Measurements from ENCODE around the gene ADGRV1.

DNA sequence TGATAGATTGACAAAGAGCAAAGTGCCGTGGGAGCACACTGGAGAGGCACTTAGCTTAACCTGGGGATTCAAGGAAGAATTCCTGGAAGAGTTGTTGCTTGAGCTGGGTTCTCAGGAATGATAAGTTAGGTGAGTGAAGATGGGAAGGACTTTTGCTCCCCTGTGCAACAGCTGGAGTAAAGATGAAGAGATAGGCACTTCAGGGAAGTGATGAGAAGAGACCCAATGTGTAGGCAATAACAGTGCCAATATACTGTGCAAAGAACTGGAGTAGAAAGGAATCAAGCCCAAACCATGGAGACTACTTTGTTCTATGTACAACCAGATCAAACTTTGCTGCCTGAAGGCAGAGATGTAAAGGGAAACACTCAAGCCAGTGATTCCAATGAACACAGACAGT is 92.2 kb downstream of the ADGRV1 start:
- TF ChIP-seq, protein P1, sequence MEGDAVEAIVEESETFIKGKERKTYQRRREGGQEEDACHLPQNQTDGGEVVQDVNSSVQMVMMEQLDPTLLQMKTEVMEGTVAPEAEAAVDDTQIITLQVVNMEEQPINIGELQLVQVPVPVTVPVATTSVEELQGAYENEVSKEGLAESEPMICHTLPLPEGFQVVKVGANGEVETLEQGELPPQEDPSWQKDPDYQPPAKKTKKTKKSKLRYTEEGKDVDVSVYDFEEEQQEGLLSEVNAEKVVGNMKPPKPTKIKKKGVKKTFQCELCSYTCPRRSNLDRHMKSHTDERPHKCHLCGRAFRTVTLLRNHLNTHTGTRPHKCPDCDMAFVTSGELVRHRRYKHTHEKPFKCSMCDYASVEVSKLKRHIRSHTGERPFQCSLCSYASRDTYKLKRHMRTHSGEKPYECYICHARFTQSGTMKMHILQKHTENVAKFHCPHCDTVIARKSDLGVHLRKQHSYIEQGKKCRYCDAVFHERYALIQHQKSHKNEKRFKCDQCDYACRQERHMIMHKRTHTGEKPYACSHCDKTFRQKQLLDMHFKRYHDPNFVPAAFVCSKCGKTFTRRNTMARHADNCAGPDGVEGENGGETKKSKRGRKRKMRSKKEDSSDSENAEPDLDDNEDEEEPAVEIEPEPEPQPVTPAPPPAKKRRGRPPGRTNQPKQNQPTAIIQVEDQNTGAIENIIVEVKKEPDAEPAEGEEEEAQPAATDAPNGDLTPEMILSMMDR (IDR thresholded peaks at IDR 0.05) = no peak
- TF ChIP-seq RAD21 (conservative IDR thresholded peaks at IDR 0.05 in 1 of 2, IDR thresholded peaks at IDR 0.05 in 1 of 2) = no peak
- no peak for TF ChIP-seq EP300 (IDR thresholded peaks at IDR 0.05)
- TF ChIP-seq ESRRA (IDR thresholded peaks at IDR 0.05; ENCODE audit: borderline replicate concordance, low read length) = no peak
- no peak for TF ChIP-seq POLR2A (IDR thresholded peaks at IDR 0.05; ENCODE audit: low read length)
- no peak for TF ChIP-seq MAFK (IDR thresholded peaks at IDR 0.05; ENCODE audit: partially characterized antibody)
- no peak for TF ChIP-seq CEBPB (IDR thresholded peaks at IDR 0.05)
- TF ChIP-seq USF2 (IDR thresholded peaks at IDR 0.05) = no peak
- no peak for TF ChIP-seq JUNB (IDR thresholded peaks at IDR 0.05)
- no peak for TF ChIP-seq MYC (IDR thresholded peaks at IDR 0.05; ENCODE audit: borderline replicate concordance, low read length)
- no peak for TF ChIP-seq E2F6 (IDR thresholded peaks at IDR 0.05; ENCODE audit: borderline replicate concordance, low read depth)
- TF ChIP-seq FOSL2 (IDR thresholded peaks at IDR 0.05) = no peak
- TF ChIP-seq FOSL2 (CRISPR knock-in tag; IDR thresholded peaks at IDR 0.05) = no peak
- TF ChIP-seq POLR2AphosphoS2 (conservative IDR thresholded peaks at IDR 0.05; ENCODE audit: low read length) = no peak
- TF ChIP-seq, protein P2, sequence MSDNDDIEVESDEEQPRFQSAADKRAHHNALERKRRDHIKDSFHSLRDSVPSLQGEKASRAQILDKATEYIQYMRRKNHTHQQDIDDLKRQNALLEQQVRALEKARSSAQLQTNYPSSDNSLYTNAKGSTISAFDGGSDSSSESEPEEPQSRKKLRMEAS (IDR thresholded peaks at IDR 0.05) = no peak
